ENCODE results near the gene TMEM190.

The TMEM190 gene

GRCh38 chr19:55372316-55373081 is 4.1 kb upstream of the TMEM190 start:
- DNase-seq (ENCODE audit: low spot score), result no peak

- DNase-seq (ENCODE audit: low spot score), result no peak
These were observed 3.2 kb upstream of the TMEM190 start for GRCh38 chr19:55373306-55373992.

GRCh38 chr19:55373993-55374757 is 2.5 kb upstream of the TMEM190 start:
- no peak for DNase-seq (ENCODE audit: low spot score)

GRCh38 chr19:55377356-55378131 is 918 bp downstream of the TMEM190 start:
- no peak for DNase-seq (ENCODE audit: low spot score)

- DNase-seq (ENCODE audit: low spot score), result no peak
These were observed 2.5 kb downstream of the TMEM190 start for GRCh38 chr19:55379174-55379573.

- no peak for DNase-seq (ENCODE audit: low spot score)
These were observed 5.4 kb downstream of the TMEM190 start for GRCh38 chr19:55382013-55382412.

- DNase-seq (ENCODE audit: low spot score), result no peak
These were observed 6.0 kb downstream of the TMEM190 start for GRCh38 chr19:55382522-55383054.

GRCh38 chr19:55383279-55384130 is 6.9 kb downstream of the TMEM190 start:
- DNase-seq (ENCODE audit: low spot score), result peak; percentile 17

- peak; percentile 23 for DNase-seq (ENCODE audit: low spot score)
These were observed 7.7 kb downstream of the TMEM190 start, which contains the start of gene TMEM238 for GRCh38 chr19:55384131-55384919. Gene TMEM238 (minus strand): TSS chr19:55384292. CDS start chr19:55384259, 33 bp downstream.

GRCh38 chr19:55384920-55385723 is 8.5 kb downstream of the TMEM190 start:
- peak; percentile 97 for DNase-seq (ENCODE audit: low spot score)

- DNase-seq (ENCODE audit: low spot score), result peak; percentile 98
These were observed 9.3 kb downstream of the TMEM190 start, which contains the start of gene RPL28 for GRCh38 chr19:55385724-55386492. Gene RPL28 (plus strand): TSS chr19:55385932. CDS start chr19:55386358, 426 bp downstream.

- no peak for DNase-seq (ENCODE audit: low spot score)
These were observed 9.9 kb downstream of the TMEM190 start for GRCh38 chr19:55386493-55386971.

- DNase-seq (ENCODE audit: low spot score), result no peak
These were observed 11.3 kb downstream of the TMEM190 start for GRCh38 chr19:55387736-55388497.

GRCh38 chr19:55389386-55390317 is 13.0 kb downstream of the TMEM190 start:
- DNase-seq (ENCODE audit: low spot score), result no peak

- no peak for DNase-seq (ENCODE audit: low spot score)
These were observed 13.8 kb downstream of the TMEM190 start for GRCh38 chr19:55390461-55390880.

- DNase-seq (ENCODE audit: low spot score), result no peak
These were observed 14.6 kb downstream of the TMEM190 start for GRCh38 chr19:55391191-55391670.
